Tibial nerve (tissue), 4 donors: Measurements from ENCODE around the gene IRX5.

Experiments used
- EP300 ChIP-seq, 2 donors: sonication (generic); formaldehyde crosslinking; IDR thresholded peaks; one replicate each; pipeline ENCODE4 v1.6.1; 2017; ENCODE audit warnings: antibody characterized with exemption in 2 of 2, mild to moderate bottlenecking in 1 of 2
- POLR2A ChIP-seq, 2 donors: fragments of 450-650 bp; IDR thresholded peaks; one replicate each; pipeline ENCODE4 v1.6.1; 2017; ENCODE audit warnings: antibody characterized with exemption in 2 of 2, mild to moderate bottlenecking in 2 of 2, moderate library complexity in 2 of 2
- TF ChIP-seq, protein P1 (sequence below), 5 experiments: fragments of 200-600 bp in 3 of 5; fragments of 450-650 bp in 2 of 5; sonication (generic) in 3 of 5; IDR thresholded peaks; one replicate each; pipeline ENCODE4 v1.5.1; 2016 to 2019; ENCODE audit warnings: antibody characterized with exemption in 5 of 5, mild to moderate bottlenecking in 3 of 5, moderate library complexity in 2 of 5

- TF ChIP-seq, protein P1, sequence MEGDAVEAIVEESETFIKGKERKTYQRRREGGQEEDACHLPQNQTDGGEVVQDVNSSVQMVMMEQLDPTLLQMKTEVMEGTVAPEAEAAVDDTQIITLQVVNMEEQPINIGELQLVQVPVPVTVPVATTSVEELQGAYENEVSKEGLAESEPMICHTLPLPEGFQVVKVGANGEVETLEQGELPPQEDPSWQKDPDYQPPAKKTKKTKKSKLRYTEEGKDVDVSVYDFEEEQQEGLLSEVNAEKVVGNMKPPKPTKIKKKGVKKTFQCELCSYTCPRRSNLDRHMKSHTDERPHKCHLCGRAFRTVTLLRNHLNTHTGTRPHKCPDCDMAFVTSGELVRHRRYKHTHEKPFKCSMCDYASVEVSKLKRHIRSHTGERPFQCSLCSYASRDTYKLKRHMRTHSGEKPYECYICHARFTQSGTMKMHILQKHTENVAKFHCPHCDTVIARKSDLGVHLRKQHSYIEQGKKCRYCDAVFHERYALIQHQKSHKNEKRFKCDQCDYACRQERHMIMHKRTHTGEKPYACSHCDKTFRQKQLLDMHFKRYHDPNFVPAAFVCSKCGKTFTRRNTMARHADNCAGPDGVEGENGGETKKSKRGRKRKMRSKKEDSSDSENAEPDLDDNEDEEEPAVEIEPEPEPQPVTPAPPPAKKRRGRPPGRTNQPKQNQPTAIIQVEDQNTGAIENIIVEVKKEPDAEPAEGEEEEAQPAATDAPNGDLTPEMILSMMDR (IDR thresholded peaks at IDR 0.05) = no peak
- TF ChIP-seq POLR2A (IDR thresholded peaks at IDR 0.05) (no peak), EP300 (IDR thresholded peaks at IDR 0.05) (no peak)
Observed at GRCh38 chr16:54883358-54883757, 47.3 kb upstream of the IRX5 start.
